GM12878 (cell line): ENCODE data around the gene PPP1R37.

ENCODE experiments used
- EP300 ChIP-seq, 2 experiments: fragments of 150-350 bp in 1 of 2; IDR thresholded peaks; 2 replicates each; pipeline ENCODE4 v1.6.1; 2011 to 2012; ENCODE audit warnings: low read depth in 2 of 2, low read length in 2 of 2, borderline replicate concordance in 1 of 2, improper control_type of control experiment in 1 of 2, inconsistent platforms in 1 of 2; ENCODE audit not compliant: control insufficient read depth in 1 of 2
- EZH2 ChIP-seq: IDR thresholded peaks from 2 replicates; pipeline ENCODE4 v1.6.1; 2012; ENCODE audit warnings: low read depth, mild to moderate bottlenecking, control low read depth, inconsistent platforms, low read length, borderline replicate concordance; ENCODE audit not compliant: control insufficient read depth
- KDM1A ChIP-seq: fragments of 200-600 bp; sonication (generic); IDR thresholded peaks from 2 replicates; pipeline ENCODE4 v1.6.1; 2016; ENCODE audit warnings: borderline replicate concordance
- SUZ12 ChIP-seq: fragments of 200-600 bp; sonication (generic); IDR thresholded peaks from one replicate; pipeline ENCODE4 v1.6.1; 2018; ENCODE audit warnings: antibody characterized with exemption, mild to moderate bottlenecking; ENCODE audit not compliant: unreplicated experiment
- TF ChIP-seq, protein P1 (sequence below), 3 experiments: IDR thresholded peaks in 2 of 3; conservative IDR thresholded peaks in 1 of 3; 2 replicates each; pipeline ENCODE4 v1.5.1; 2011; ENCODE audit warnings: low read depth in 3 of 3, low read length in 3 of 3, mild to moderate bottlenecking in 3 of 3, control low read depth in 2 of 3, moderate library complexity in 2 of 3, inconsistent platforms in 1 of 3, mixed read lengths in 1 of 3; ENCODE audit not compliant: control insufficient read depth in 2 of 3, insufficient read depth in 1 of 3; ENCODE audit errors: extremely low read depth in 1 of 3
- TF ChIP-seq, protein P2 (sequence below): fragments of 450-650 bp; IDR thresholded peaks from 2 replicates; pipeline ENCODE4 v1.6.1; 2014; ENCODE audit warnings: mild to moderate bottlenecking
- TF ChIP-seq, protein P3 (sequence below): IDR thresholded peaks from 2 replicates; pipeline ENCODE4 v1.6.1; 2011; ENCODE audit warnings: low read depth, mild to moderate bottlenecking, low read length, moderate library complexity, borderline replicate concordance; ENCODE audit errors: extremely low read depth
- TF ChIP-seq, protein P4 (sequence below): fragments of 450-650 bp; IDR thresholded peaks from 2 replicates; pipeline ENCODE4 v1.6.1; 2016; ENCODE audit warnings: mild to moderate bottlenecking
- TF ChIP-seq, protein P5 (sequence below): IDR thresholded peaks from 2 replicates; pipeline ENCODE4 v1.6.1; 2012; ENCODE audit warnings: mild to moderate bottlenecking, low read depth, low read length

DNA sequence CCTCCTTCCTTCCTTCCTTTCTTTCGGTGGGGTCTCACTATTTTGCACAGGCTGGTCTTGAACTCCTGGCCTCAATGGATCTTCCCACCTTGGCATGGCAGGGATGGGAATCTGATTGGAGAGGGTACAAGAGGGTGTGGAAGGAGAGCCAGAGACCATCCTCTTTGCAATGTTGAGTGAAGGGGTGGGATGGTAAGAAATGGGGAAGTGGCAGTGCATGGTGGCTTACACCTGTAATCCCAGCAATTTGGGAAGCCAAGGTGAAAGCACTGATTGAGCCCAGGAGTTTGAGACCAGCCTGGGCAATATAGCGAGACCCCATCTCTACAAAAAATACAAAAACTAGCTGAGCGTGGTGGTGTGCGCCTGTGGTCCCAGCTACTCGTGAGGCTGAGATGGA, 91.1 kb downstream of the PPP1R37 start:
- TF ChIP-seq, protein P1, sequence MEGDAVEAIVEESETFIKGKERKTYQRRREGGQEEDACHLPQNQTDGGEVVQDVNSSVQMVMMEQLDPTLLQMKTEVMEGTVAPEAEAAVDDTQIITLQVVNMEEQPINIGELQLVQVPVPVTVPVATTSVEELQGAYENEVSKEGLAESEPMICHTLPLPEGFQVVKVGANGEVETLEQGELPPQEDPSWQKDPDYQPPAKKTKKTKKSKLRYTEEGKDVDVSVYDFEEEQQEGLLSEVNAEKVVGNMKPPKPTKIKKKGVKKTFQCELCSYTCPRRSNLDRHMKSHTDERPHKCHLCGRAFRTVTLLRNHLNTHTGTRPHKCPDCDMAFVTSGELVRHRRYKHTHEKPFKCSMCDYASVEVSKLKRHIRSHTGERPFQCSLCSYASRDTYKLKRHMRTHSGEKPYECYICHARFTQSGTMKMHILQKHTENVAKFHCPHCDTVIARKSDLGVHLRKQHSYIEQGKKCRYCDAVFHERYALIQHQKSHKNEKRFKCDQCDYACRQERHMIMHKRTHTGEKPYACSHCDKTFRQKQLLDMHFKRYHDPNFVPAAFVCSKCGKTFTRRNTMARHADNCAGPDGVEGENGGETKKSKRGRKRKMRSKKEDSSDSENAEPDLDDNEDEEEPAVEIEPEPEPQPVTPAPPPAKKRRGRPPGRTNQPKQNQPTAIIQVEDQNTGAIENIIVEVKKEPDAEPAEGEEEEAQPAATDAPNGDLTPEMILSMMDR (IDR thresholded peaks at IDR 0.05 in 2 of 3, conservative IDR thresholded peaks at IDR 0.05 in 1 of 3; ENCODE audit: control insufficient read depth in 2 of 3, extremely low read depth in 1 of 3, insufficient read depth in 1 of 3, low read depth in 3 of 3, low read length in 3 of 3): no peak
- TF ChIP-seq KDM1A (no peak), EP300 (IDR thresholded peaks at IDR 0.05; ENCODE audit: borderline replicate concordance in 1 of 2, control insufficient read depth in 1 of 2, low read depth in 2 of 2, low read length in 2 of 2) (no peak), SUZ12 (no peak), EZH2 (no peak)
- TF ChIP-seq, protein P2, sequence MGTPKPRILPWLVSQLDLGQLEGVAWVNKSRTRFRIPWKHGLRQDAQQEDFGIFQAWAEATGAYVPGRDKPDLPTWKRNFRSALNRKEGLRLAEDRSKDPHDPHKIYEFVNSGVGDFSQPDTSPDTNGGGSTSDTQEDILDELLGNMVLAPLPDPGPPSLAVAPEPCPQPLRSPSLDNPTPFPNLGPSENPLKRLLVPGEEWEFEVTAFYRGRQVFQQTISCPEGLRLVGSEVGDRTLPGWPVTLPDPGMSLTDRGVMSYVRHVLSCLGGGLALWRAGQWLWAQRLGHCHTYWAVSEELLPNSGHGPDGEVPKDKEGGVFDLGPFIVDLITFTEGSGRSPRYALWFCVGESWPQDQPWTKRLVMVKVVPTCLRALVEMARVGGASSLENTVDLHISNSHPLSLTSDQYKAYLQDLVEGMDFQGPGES: no peak
- TF ChIP-seq, protein P3, sequence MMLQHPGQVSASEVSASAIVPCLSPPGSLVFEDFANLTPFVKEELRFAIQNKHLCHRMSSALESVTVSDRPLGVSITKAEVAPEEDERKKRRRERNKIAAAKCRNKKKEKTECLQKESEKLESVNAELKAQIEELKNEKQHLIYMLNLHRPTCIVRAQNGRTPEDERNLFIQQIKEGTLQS: no peak
- TF ChIP-seq, protein P4, sequence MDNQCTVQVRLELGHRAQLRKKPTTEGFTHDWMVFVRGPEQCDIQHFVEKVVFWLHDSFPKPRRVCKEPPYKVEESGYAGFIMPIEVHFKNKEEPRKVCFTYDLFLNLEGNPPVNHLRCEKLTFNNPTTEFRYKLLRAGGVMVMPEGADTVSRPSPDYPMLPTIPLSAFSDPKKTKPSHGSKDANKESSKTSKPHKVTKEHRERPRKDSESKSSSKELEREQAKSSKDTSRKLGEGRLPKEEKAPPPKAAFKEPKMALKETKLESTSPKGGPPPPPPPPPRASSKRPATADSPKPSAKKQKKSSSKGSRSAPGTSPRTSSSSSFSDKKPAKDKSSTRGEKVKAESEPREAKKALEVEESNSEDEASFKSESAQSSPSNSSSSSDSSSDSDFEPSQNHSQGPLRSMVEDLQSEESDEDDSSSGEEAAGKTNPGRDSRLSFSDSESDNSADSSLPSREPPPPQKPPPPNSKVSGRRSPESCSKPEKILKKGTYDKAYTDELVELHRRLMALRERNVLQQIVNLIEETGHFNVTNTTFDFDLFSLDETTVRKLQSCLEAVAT: no peak
- TF ChIP-seq, protein P5, sequence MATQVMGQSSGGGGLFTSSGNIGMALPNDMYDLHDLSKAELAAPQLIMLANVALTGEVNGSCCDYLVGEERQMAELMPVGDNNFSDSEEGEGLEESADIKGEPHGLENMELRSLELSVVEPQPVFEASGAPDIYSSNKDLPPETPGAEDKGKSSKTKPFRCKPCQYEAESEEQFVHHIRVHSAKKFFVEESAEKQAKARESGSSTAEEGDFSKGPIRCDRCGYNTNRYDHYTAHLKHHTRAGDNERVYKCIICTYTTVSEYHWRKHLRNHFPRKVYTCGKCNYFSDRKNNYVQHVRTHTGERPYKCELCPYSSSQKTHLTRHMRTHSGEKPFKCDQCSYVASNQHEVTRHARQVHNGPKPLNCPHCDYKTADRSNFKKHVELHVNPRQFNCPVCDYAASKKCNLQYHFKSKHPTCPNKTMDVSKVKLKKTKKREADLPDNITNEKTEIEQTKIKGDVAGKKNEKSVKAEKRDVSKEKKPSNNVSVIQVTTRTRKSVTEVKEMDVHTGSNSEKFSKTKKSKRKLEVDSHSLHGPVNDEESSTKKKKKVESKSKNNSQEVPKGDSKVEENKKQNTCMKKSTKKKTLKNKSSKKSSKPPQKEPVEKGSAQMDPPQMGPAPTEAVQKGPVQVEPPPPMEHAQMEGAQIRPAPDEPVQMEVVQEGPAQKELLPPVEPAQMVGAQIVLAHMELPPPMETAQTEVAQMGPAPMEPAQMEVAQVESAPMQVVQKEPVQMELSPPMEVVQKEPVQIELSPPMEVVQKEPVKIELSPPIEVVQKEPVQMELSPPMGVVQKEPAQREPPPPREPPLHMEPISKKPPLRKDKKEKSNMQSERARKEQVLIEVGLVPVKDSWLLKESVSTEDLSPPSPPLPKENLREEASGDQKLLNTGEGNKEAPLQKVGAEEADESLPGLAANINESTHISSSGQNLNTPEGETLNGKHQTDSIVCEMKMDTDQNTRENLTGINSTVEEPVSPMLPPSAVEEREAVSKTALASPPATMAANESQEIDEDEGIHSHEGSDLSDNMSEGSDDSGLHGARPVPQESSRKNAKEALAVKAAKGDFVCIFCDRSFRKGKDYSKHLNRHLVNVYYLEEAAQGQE: no peak
